H1 (cell line): ENCODE data around the gene RASGEF1C. TPM values are rescaled to one million over a fixed set of nuclear protein-coding genes. Genes with fewer than 3 reads are reported as not detected.

ENCODE experiments used
- CTCF ChIA-PET: fragments of 300-600 bp; sonication (Branson Sonifier 250); formaldehyde crosslinking; loops from one replicate; lab custom pipeline; 2021; ENCODE audit not compliant: partially characterized antibody; lab: Charles Lee
- POLR2A ChIA-PET: fragments of 300-600 bp; sonication (Branson Sonifier 250); formaldehyde crosslinking; loops from one replicate; lab custom pipeline; 2021; ENCODE audit warnings: inconsistent platforms; ENCODE audit not compliant: partially characterized antibody; lab: Charles Lee
- DNase-seq, 2 experiments: peaks; one replicate each; pipeline versions ENCODE4 v3.0.0 to v3.0.0-alpha.2; 2010 to 2022; ENCODE audit warnings: low spot score in 2 of 2, low read depth in 1 of 2, mixed read lengths in 1 of 2
- FAIRE-seq: peaks from 2 replicates; lab custom pipeline; 2011; peaks lifted over from hg19 to GRCh38; lab: Jason Lieb, UNC
- H2AFZ ChIP-seq: 2 replicates; pipeline ENCODE4 v1.8.1; 2012; ENCODE audit warnings: low read length, inconsistent platforms
- H2AK5ac ChIP-seq: 2 replicates; pipeline ENCODE4 v1.6.1; 2013; ENCODE audit warnings: low read depth, low read length
- H2BK120ac ChIP-seq: replicated peaks from 2 replicates; pipeline ENCODE3; 2013; ENCODE audit warnings: low read depth, low read length, inconsistent platforms
- H2BK12ac ChIP-seq: 2 replicates; pipeline ENCODE4 v1.6.1; 2013; ENCODE audit warnings: low read depth, low read length
- H2BK15ac ChIP-seq: 2 replicates; pipeline ENCODE4 v1.6.1; 2013; ENCODE audit warnings: low read length
- H2BK20ac ChIP-seq: 2 replicates; pipeline ENCODE4 v1.6.1; 2013; ENCODE audit warnings: low read length
- H2BK5ac ChIP-seq: 2 replicates; pipeline ENCODE4 v1.6.1; 2013; ENCODE audit warnings: low read depth, low read length
- H3K14ac ChIP-seq: 2 replicates; pipeline ENCODE4 v1.6.1; 2013; ENCODE audit warnings: inconsistent platforms; ENCODE audit not compliant: insufficient read length
- H3K18ac ChIP-seq: 2 replicates; pipeline ENCODE4 v1.6.1; 2013; ENCODE audit warnings: low read length; ENCODE audit errors: extremely low read depth
- H3K23ac ChIP-seq: 2 replicates; pipeline ENCODE4 v1.6.1; 2013; ENCODE audit warnings: inconsistent platforms; ENCODE audit not compliant: insufficient read length
- H3K23me2 ChIP-seq: 2 replicates; pipeline ENCODE4 v1.6.1; 2013; ENCODE audit warnings: low read depth, low read length
- H3K27ac ChIP-seq: 2 replicates; pipeline ENCODE4 v1.6.1; 2011; ENCODE audit warnings: low read depth, low read length, inconsistent platforms
- H3K27me3 ChIP-seq, 4 experiments: replicated peaks in 1 of 4; 1 replicate in 1 of 4; 2 replicates in 3 of 4; pipeline versions ENCODE4 v1.6.1 to v1.8.1; 2011 to 2013; ENCODE audit warnings: low read length in 3 of 4, mild to moderate bottlenecking in 3 of 4, inconsistent platforms in 2 of 4, mixed read lengths in 2 of 4, moderate library complexity in 1 of 4; ENCODE audit not compliant: control insufficient read depth in 3 of 4, insufficient read depth in 3 of 4; ENCODE audit errors: extremely low read depth in 1 of 4
- H3K36me3 ChIP-seq, 4 experiments: 2 replicates each; pipeline versions ENCODE4 v1.6.1 to v1.8.1; 2011 to 2013; ENCODE audit warnings: mild to moderate bottlenecking in 4 of 4, low read length in 3 of 4, moderate library complexity in 2 of 4, control low read depth in 1 of 4, inconsistent platforms in 1 of 4; ENCODE audit not compliant: insufficient read depth in 4 of 4, control insufficient read depth in 2 of 4
- H3K4ac ChIP-seq: replicated peaks from 2 replicates; pipeline ENCODE3; 2013; ENCODE audit warnings: low read length, low read depth, mixed read lengths, inconsistent platforms; ENCODE audit not compliant: insufficient read length
- H3K4me1 ChIP-seq, 4 experiments: replicated peaks in 1 of 4; 1 replicate in 1 of 4; 2 replicates in 3 of 4; pipeline versions ENCODE4 v1.6.1 to v1.8.1; 2011 to 2013; ENCODE audit warnings: low read length in 3 of 4, inconsistent platforms in 2 of 4, mixed read lengths in 1 of 4; ENCODE audit not compliant: insufficient read depth in 4 of 4, control insufficient read depth in 3 of 4
- H3K4me2 ChIP-seq, 2 experiments: 2 replicates each; pipeline versions ENCODE4 v1.6.1 to v1.8.1; 2011 to 2013; ENCODE audit warnings: low read depth in 2 of 2, low read length in 2 of 2, control low read depth in 1 of 2, inconsistent platforms in 1 of 2, mild to moderate bottlenecking in 1 of 2; ENCODE audit not compliant: insufficient read depth in 1 of 2
- H3K4me3 ChIP-seq, 4 experiments: fragments of 200-600, 300-600 bp in 1 of 4; sonication (generic), shearing (Covaris generic), sonication (Bioruptor Twin) in 1 of 4; 2 replicates each; pipeline versions ENCODE4 v1.5.1 to v1.8.1; 2011 to 2016; ENCODE audit warnings: low read length in 4 of 4, low read depth in 3 of 4, control low read depth in 2 of 4, inconsistent platforms in 2 of 4, mild to moderate bottlenecking in 2 of 4, mixed read lengths in 1 of 4, moderate library complexity in 1 of 4; ENCODE audit not compliant: insufficient read depth in 2 of 4; ENCODE audit errors: extremely low read depth in 1 of 4
- H3K56ac ChIP-seq: replicated peaks from 2 replicates; pipeline ENCODE3; 2013; ENCODE audit warnings: low read depth, mild to moderate bottlenecking, mixed read lengths, low read length, inconsistent platforms; ENCODE audit not compliant: insufficient read length
- H3K79me1 ChIP-seq: 2 replicates; pipeline ENCODE4 v1.6.1; 2013; ENCODE audit warnings: low read depth, low read length, control low read depth
- H3K79me2 ChIP-seq, 2 experiments: 2 replicates each; pipeline versions ENCODE4 v1.6.1 to v1.8.1; 2012 to 2013; ENCODE audit warnings: low read length in 2 of 2, mild to moderate bottlenecking in 2 of 2, inconsistent platforms in 1 of 2; ENCODE audit not compliant: insufficient read depth in 2 of 2, control insufficient read depth in 1 of 2
- H3K9ac ChIP-seq, 4 experiments: replicated peaks in 1 of 4; 1 replicate in 1 of 4; 2 replicates in 3 of 4; pipeline versions ENCODE4 v1.6.1 to v1.8.1; 2011 to 2013; ENCODE audit warnings: low read depth in 3 of 4, low read length in 3 of 4, control low read depth in 2 of 4, mild to moderate bottlenecking in 2 of 4, moderate library complexity in 2 of 4, inconsistent platforms in 1 of 4; ENCODE audit errors: extremely low read depth in 1 of 4
- H3K9me3 ChIP-seq, 2 experiments: 2 replicates each; pipeline versions ENCODE4 v1.6.1 to v1.8.1; 2012 to 2013; ENCODE audit warnings: mild to moderate bottlenecking in 2 of 2, moderate library complexity in 2 of 2, control low read depth in 1 of 2, inconsistent platforms in 1 of 2, low read depth in 1 of 2, low read length in 1 of 2, mixed read lengths in 1 of 2; ENCODE audit not compliant: insufficient read depth in 2 of 2
- H4K20me1 ChIP-seq, 2 experiments: replicated peaks in 1 of 2; 2 replicates each; pipeline versions ENCODE3 to v1.8.1; 2011 to 2013; ENCODE audit warnings: inconsistent platforms in 2 of 2, low read length in 2 of 2, mild to moderate bottlenecking in 1 of 2; ENCODE audit not compliant: insufficient read depth in 2 of 2, control insufficient read depth in 1 of 2
- H4K5ac ChIP-seq: 2 replicates; pipeline ENCODE4 v1.6.1; 2013; ENCODE audit warnings: low read length, low read depth, mixed read lengths, inconsistent platforms; ENCODE audit not compliant: insufficient read length
- H4K8ac ChIP-seq: 2 replicates; pipeline ENCODE4 v1.8.0; 2013; ENCODE audit warnings: mild to moderate bottlenecking, moderate library complexity, low read length, inconsistent platforms; ENCODE audit not compliant: insufficient read depth; ENCODE audit errors: extremely low read depth
- H4K91ac ChIP-seq: replicated peaks from 2 replicates; pipeline ENCODE3; 2013; ENCODE audit warnings: low read length, mixed read lengths, inconsistent platforms; ENCODE audit not compliant: insufficient read length
- BRCA1 ChIP-seq: IDR thresholded peaks from 2 replicates; pipeline ENCODE4 v1.6.1; 2012; ENCODE audit warnings: low read depth, low read length, improper control_type of control experiment
- CBX8 ChIP-seq: fragments of 300-800, 300-1000 bp; sonication (generic); IDR thresholded peaks from 2 replicates; pipeline ENCODE4 v1.7.1; 2016; ENCODE audit warnings: low read depth, low read length, borderline replicate concordance
- CHD1 ChIP-seq: IDR thresholded peaks from 2 replicates; pipeline ENCODE4 v1.6.1; 2012; ENCODE audit warnings: low read depth, low read length, improper control_type of control experiment
- EGR1 ChIP-seq: IDR thresholded peaks from 2 replicates; pipeline ENCODE4 v1.6.1; 2011; ENCODE audit warnings: low read depth, low read length, borderline replicate concordance
- EP300 ChIP-seq, 2 experiments: IDR thresholded peaks; 1 replicate in 1 of 2; 2 replicates in 1 of 2; pipeline ENCODE4 v1.6.1; 2011 to 2012; ENCODE audit warnings: low read depth in 2 of 2, low read length in 2 of 2, mild to moderate bottlenecking in 2 of 2, borderline replicate concordance in 1 of 2, inconsistent platforms in 1 of 2, moderate library complexity in 1 of 2
- FOSL1 ChIP-seq: IDR thresholded peaks from 2 replicates; pipeline ENCODE4 v1.6.1; 2011; ENCODE audit warnings: mild to moderate bottlenecking, low read depth, low read length, moderate library complexity; ENCODE audit not compliant: insufficient read depth
- JUN ChIP-seq: IDR thresholded peaks from 2 replicates; pipeline ENCODE4 v1.6.1; 2011; ENCODE audit warnings: low read depth, mild to moderate bottlenecking, improper control_type of control experiment, low read length
- KDM1A ChIP-seq: fragments of 200-600, 300-600 bp; sonication (generic); IDR thresholded peaks from 2 replicates; pipeline ENCODE4 v1.7.1; 2016; ENCODE audit warnings: mild to moderate bottlenecking, low read length, borderline replicate concordance
- KDM4A ChIP-seq: IDR thresholded peaks from one replicate; pipeline ENCODE4 v1.7.1; 2012; ENCODE audit warnings: low read depth, mild to moderate bottlenecking, moderate library complexity, low read length, inconsistent platforms; ENCODE audit not compliant: severe bottlenecking
- PHF8 ChIP-seq: fragments of 200-600 bp; sonication (generic); conservative IDR thresholded peaks from 2 replicates; pipeline ENCODE4 v1.7.1; 2012; ENCODE audit warnings: low read depth, mild to moderate bottlenecking, inconsistent platforms, low read length, moderate library complexity
- POLR2A ChIP-seq, 2 experiments: IDR thresholded peaks; 1 replicate in 1 of 2; 2 replicates in 1 of 2; pipeline ENCODE4 v1.6.1; 2011; ENCODE audit warnings: low read depth in 2 of 2, low read length in 2 of 2, mild to moderate bottlenecking in 2 of 2; ENCODE audit errors: control extremely low read depth in 1 of 2
- SIX5 ChIP-seq: IDR thresholded peaks from 2 replicates; pipeline ENCODE4 v1.6.1; 2011; ENCODE audit warnings: mild to moderate bottlenecking, low read depth, low read length
- USF2 ChIP-seq: IDR thresholded peaks from 2 replicates; pipeline ENCODE4 v1.6.1; 2011; ENCODE audit warnings: low read length, improper control_type of control experiment
- ZNF274 ChIP-seq: IDR thresholded peaks from 2 replicates; pipeline ENCODE4 v1.7.0; 2012; ENCODE audit warnings: low read length, borderline replicate concordance; ENCODE audit errors: extremely low read depth
- WGBS, 2 experiments: shearing (Covaris generic) in 1 of 2; methylation state at CpG; one replicate each; pipeline versions ENCODE4 v1.1.6 to v1.1.7; 2013 to 2015; ENCODE audit warnings: low lambda C conversion rate in 2 of 2, mixed read lengths in 2 of 2, inconsistent platforms in 1 of 2, low coverage in 1 of 2, missing lambda C conversion rate in 1 of 2; ENCODE audit not compliant: insufficient replicate concordance in 2 of 2, insufficient coverage in 1 of 2, insufficient read length in 1 of 2; ENCODE audit errors: extremely low coverage in 1 of 2, missing lambda C conversion rate in 1 of 2; 5-methylcytosine and 5-hydroxymethylcytosine counted together
- polyA plus RNA-seq, 7 experiments: library from polyadenylated mRNA; depleted of rRNA in 3 of 7; stranded (reverse) in 5 of 7; unstranded in 2 of 7; fragments of >200 nt in 5 of 7; fragments of 200-250 nt in 2 of 7; gene quantifications; 1 replicate in 5 of 7; 2 replicates in 1 of 7; 4 replicates in 1 of 7; pipeline versions ENCODE4 v1.2.1 to v1.2.3, GENCODE V29; 2011 to 2013; ENCODE audit warnings: missing spikeins in 2 of 7, mixed read lengths in 2 of 7
- total RNA-seq: library from RNA; stranded (reverse); fragmentation: NEBNext Ultra II Directional; extraction: Animal tissue kit (Norgen Biotek cat#: 25700); gene quantifications from 2 replicates; pipeline ENCODE4 v1.2.1, GENCODE V29; 2021

The RASGEF1C gene
- total and polyA plus RNA-seq, 2 of the 8 experiments (the other 6 are each of a cell fraction or from before 2014, with no cell fraction given) = 0.26 to 0.61 TPM

- H2BK5ac ChIP-seq = no peak overlapping the region
- H3K27ac ChIP-seq = no peak overlapping the region
- H3K9ac ChIP-seq = no peak overlapping the region
- no peak for DNase-seq
- FAIRE-seq = no peak
- peaks cover 0 to 8% (median 4%) of the 10 kb centered on the region in 4 experiments; a peak in 4 of 7 replicates for H3K4me1 ChIP-seq
- no peaks in the 10 kb centered on the region for H3K9me3 ChIP-seq
- H3K56ac ChIP-seq = no peak overlapping the region
- POLR2A ChIA-PET = no interaction called here
- H3K4ac ChIP-seq = no peak overlapping the region
- H4K8ac ChIP-seq = no peak overlapping the region
- no peak overlapping the region for H3K23ac ChIP-seq
- no peak overlapping the region for H3K4me3 ChIP-seq
- no peak overlapping the region for H4K5ac ChIP-seq
- no peaks in the 10 kb centered on the region for H3K79me2 ChIP-seq
- H3K79me1 ChIP-seq = no peaks in the 10 kb centered on the region
- H4K91ac ChIP-seq = no peak overlapping the region
- H2AK5ac ChIP-seq = no peak overlapping the region
- no peak overlapping the region for H2BK20ac ChIP-seq
- H3K23me2 ChIP-seq = peaks cover 4% of the 10 kb centered on the region; the same call in 1 of the 2 replicates
- no peak overlapping the region for H3K18ac ChIP-seq
- H4K20me1 ChIP-seq = peaks cover 0 to 5% of the 10 kb centered on the region in 2 experiments
- no peak overlapping the region for H3K4me2 ChIP-seq
- no peak overlapping the region for H3K14ac ChIP-seq
- H3K36me3 ChIP-seq = no peaks in the 10 kb centered on the region
- peaks cover 8 to 31% (median 21%) of the 10 kb centered on the region in 4 experiments; a peak in 6 of 7 replicates for H3K27me3 ChIP-seq
- CTCF ChIA-PET = interaction anchor here (4.4 kb wide), 1 partner anchor 89 kb away, joined by 16 read pairs; no protein-coding TSS in a partner anchor
- H2BK120ac ChIP-seq = no peak overlapping the region
- WGBS, 2 experiments = 86% methylated on average over 1 of the region's 1 CpG; no CpG with 5 or more reads in 1 of the 2 experiments
- no peak overlapping the region for H2AFZ ChIP-seq
- no peak overlapping the region for H2BK12ac ChIP-seq
- no peak overlapping the region for H2BK15ac ChIP-seq
- TF ChIP-seq EP300 (IDR thresholded peaks at IDR 0.05; ENCODE audit: borderline replicate concordance in 1 of 2, low read depth in 2 of 2, low read length in 2 of 2) = no peak
- no peak for TF ChIP-seq KDM4A
- no peak for TF ChIP-seq EGR1
- no peak for TF ChIP-seq CBX8
- TF ChIP-seq BRCA1 = no peak
- TF ChIP-seq USF2 = no peak
- no peak for TF ChIP-seq ZNF274
- no peak for TF ChIP-seq POLR2A (IDR thresholded peaks at IDR 0.05; ENCODE audit: control extremely low read depth in 1 of 2, low read depth in 2 of 2, low read length in 2 of 2)
- TF ChIP-seq CHD1 = no peak
- TF ChIP-seq JUN = no peak
- TF ChIP-seq PHF8 = no peak
- no peak for TF ChIP-seq FOSL1
- TF ChIP-seq KDM1A = no peak
- TF ChIP-seq SIX5 = no peak
Observed at GRCh38 chr5:180205916-180206315, 3.1 kb downstream of the RASGEF1C start.
